GM20431 (cell line): ENCODE results near the gene CCDC186.
"Not testable (repeated sequence)": the region's sequence is repeated elsewhere in the genome, so short reads cannot be mapped to it uniquely, and the experiment has no call there.

Experiments used
- in situ Hi-C: fragments of 300-500 bp; cut with MseI, MboI; formaldehyde crosslinking; loops from one replicate; pipeline ENCODE4 v1.15.0; 2020; ENCODE audit warnings: low sequenced_read_pairs; ENCODE audit not compliant: unreplicated experiment

CCDC186 gene

DNA sequence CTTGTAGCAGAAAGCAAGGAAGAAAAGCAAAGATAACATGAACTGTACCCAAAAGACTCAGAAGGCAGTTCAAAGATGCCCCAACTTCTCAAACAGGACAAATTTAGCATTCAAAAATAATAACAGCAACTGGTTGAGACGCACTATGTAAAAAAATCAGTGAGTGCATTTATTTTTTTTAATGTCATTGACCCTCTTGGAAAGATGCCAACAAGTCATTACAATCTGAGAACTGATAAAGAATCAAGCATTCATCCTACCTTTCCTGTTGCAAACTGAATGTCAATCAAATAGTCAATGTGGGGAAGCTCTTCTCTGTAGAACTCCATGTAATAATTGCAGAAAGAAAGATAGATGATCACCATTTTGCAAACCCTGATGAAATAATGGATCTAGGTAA lies 1.7 kb upstream of the CCDC186 start:
- in situ Hi-C loops: no loop called here

GRCh38 chr10:114174695-114175188 lies 739 bp upstream of the CCDC186 start:
- in situ Hi-C loops: no loop called here

DNA sequence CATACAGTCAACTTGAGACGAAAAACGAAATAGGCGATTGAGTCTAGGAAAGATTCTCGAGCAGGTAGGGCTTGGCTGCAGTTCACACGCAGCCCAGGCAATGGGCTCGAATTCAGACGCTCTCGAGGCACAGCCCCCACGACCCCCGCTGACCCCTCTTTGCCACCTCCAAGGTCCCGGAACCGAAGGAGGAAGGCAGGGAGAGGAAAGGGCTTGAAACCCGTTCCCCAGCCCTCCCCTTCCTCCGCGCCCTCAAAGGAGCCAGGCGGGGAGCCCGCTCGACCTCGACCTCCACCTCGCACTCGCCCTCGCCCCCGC lies 441 bp downstream of the CCDC186 start:
- in situ Hi-C loops: no loop called here

GRCh38 chr10:114172776-114173602 lies 1.0 kb downstream of the CCDC186 start:
- in situ Hi-C loops: no loop called here

GRCh38 chr10:114172216-114172615 lies 1.8 kb downstream of the CCDC186 start:
- in situ Hi-C loops: no loop called here

DNA sequence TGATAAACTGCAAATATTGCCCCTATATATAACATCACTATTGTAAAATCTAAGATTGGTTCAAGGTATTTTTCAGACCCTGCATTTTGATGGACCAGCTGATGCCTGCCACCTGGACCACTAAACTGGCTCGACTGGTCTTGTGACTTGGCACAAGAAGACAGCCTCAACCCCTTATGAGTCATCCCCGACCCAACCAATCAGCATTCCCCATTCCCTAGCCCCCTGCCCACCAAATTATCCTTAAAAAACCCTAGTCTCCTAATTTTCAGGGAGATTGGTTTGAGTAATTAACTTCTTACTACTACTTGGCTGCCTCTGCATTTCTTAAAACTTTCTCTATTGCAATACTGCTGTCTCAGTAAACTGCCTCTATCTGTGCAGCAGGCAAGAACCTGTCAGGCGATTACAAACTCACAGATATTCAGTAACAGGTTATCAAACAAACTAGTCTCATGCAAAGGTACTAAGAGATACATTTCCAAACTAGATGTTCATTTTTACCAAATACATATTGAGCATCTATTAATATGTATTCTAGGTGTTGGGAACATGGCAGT lies 5.5 kb downstream of the CCDC186 start:
- in situ Hi-C loops: no loop called here

GRCh38 chr10:114167985-114168384 lies 6.0 kb downstream of the CCDC186 start:
- in situ Hi-C loops: no loop called here

GRCh38 chr10:114166494-114166893 lies 7.5 kb downstream of the CCDC186 start:
- in situ Hi-C loops: no loop called here

GRCh38 chr10:114166043-114166442 lies 8.0 kb downstream of the CCDC186 start:
- in situ Hi-C loops: no loop called here

- in situ Hi-C loops: no loop called here
Measured at GRCh38 chr10:114163062-114163461, 10.9 kb downstream of the CCDC186 start.

DNA sequence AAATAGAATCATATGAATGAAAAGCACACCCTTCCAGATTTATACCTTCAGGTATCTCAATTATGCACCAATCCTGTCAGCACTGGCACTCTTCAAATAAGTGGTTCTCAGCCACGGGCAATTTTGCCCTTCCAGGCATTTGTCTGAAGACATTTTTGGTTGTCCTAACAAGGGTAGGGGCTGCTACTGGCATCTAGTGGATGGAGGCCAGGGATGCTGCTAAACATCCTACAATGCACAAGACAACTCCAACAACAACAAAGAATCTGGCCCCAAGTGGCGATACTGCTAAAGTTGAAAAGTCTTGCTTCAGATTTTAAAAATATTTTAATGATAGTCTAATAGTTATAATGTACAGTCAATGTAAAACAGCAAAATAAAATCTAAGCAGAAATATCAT lies 16.1 kb downstream of the CCDC186 start:
- in situ Hi-C loops: no loop called here

- in situ Hi-C loops: no loop called here
Measured at GRCh38 chr10:114151892-114152291, 22.1 kb downstream of the CCDC186 start.

GRCh38 chr10:114151486-114151885 lies 22.5 kb downstream of the CCDC186 start:
- in situ Hi-C loops: no loop called here

GRCh38 chr10:114149476-114149875 lies 24.5 kb downstream of the CCDC186 start:
- in situ Hi-C loops: not testable (repeated sequence)

GRCh38 chr10:114143160-114143559 lies 30.8 kb downstream of the CCDC186 start:
- in situ Hi-C loops: no loop called here

DNA sequence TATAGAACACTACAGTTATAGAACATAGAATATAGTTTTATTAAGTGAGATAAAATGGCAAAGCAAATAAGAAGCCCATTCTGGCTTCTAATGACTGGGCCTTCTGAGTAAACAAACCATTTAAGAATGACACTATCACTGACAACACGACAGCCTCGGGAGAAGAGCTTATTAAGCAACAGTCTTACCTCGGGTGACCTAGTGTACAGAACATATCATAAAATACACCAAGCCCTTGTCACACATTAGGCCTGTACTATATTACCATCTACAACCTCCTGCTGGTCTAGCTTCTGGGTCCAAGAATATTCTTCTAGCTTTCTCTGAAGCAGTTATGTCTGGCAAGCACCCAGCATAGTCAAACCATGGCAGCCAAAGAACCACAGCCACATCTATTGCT lies 32.0 kb downstream of the CCDC186 start:
- in situ Hi-C loops: no loop called here

- in situ Hi-C loops: not testable (repeated sequence)
Measured at GRCh38 chr10:114140827-114141226, 33.2 kb downstream of the CCDC186 start.

DNA sequence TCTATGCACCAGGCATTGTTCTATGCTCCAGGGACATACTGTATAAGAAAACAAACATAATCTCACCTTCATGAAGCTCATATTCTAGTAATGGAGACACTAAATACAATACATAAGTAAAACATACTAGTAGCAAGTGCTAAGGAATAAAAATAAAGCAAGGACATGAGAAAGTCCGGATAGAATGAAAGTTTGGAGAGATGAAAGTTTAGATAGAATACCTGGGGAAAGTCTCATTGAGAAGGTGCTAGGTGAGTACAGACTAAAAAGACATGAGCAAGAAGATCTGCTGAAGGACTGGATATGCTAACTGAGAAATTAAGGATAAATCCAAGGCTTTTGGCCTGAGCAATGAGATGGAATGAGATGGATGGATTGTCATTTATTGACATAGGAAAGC lies 34.0 kb downstream of the CCDC186 start:
- in situ Hi-C loops: no loop called here

GRCh38 chr10:114138581-114138980 lies 35.4 kb downstream of the CCDC186 start:
- in situ Hi-C loops: no loop called here

GRCh38 chr10:114135476-114135875 lies 38.5 kb downstream of the CCDC186 start:
- in situ Hi-C loops: no loop called here

GRCh38 chr10:114131094-114131493 lies 42.9 kb downstream of the CCDC186 start:
- in situ Hi-C loops: no loop called here

DNA sequence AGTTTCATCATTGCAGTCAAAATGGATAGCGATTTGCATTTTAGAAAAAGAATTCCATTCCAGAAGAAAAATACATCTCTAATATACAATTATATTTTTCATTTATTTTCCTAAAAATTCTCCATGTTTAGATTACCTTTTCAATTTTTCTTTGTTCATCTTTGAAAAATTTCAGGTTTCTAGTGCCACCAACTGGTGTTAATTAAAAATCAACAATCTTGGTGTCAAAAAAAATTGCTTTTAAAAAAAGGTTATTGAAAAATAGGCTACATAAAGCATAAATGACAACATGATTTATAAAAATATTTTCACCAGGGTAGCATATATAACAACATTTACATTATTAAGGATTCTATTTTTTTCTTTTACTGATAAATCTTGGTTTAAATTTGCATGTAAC lies 53.0 kb downstream of the CCDC186 start:
- in situ Hi-C loops: loop anchor here (25.0 kb wide), 1 partner anchor 409 kb away; no protein-coding TSS in a partner anchor
